Measurements from ENCODE around the gene DDX41. TPM values are rescaled to one million over a fixed set of nuclear protein-coding genes. Genes with fewer than 3 reads are reported as not detected.

DDX41 gene
- total and polyA plus RNA-seq, 2 donors (not counting 3 experiments of a cell fraction or from before 2014, with no cell fraction given) = 103 to 118 TPM

- H3K27me3 ChIP-seq (ENCODE audit: control insufficient read depth in 2 of 2, insufficient read depth in 2 of 2, low read length in 2 of 2) = no peaks in the 10 kb centered on the region
- H3K4me1 ChIP-seq (ENCODE audit: control insufficient read depth, extremely low read depth, insufficient read depth, low read length) = peaks cover 9% of the 10 kb centered on the region
- POLR2A ChIA-PET = no interaction called here
- no peaks in the 10 kb centered on the region for H3K9me3 ChIP-seq (replicated peaks; ENCODE audit: control insufficient read depth, insufficient read depth, low read length)
- H4K20me1 ChIP-seq (replicated peaks; ENCODE audit: control insufficient read depth, extremely low read depth, insufficient read depth, low read length) = no peaks in the 10 kb centered on the region
- dilution Hi-C loops (cut with MboI; ENCODE audit: extremely low pct_ligation_motif_present, low sequenced_read_pairs) (no loop called here), intact Hi-C loops (cut with micrococcal nuclease) (no loop called here)
- no peak overlapping the region for H3K4me3 ChIP-seq (replicated peaks in 1 of 3; ENCODE audit: insufficient read depth in 1 of 3, low read depth in 1 of 3, low read length in 3 of 3)
- H3K36me3 ChIP-seq (ENCODE audit: control insufficient read depth in 2 of 2, extremely low read depth in 1 of 2, insufficient read depth in 2 of 2, low read length in 2 of 2) = peaks cover 9 to 42% of the 10 kb centered on the region in 2 experiments
- no TSS peak for BruUV-seq (replicated peaks)
- no peak for DNase-seq (ENCODE audit: low read depth, low spot score)
- TF ChIP-seq FOS (IDR thresholded peaks at IDR 0.05; ENCODE audit: borderline replicate concordance, insufficient read depth, low read length) (no peak), EZH2 (IDR thresholded peaks at IDR 0.05; ENCODE audit: borderline replicate concordance, low read depth, low read length, severe bottlenecking) (no peak), MYC (IDR thresholded peaks at IDR 0.05; ENCODE audit: low read depth, low read length) (no peak), MAX (IDR thresholded peaks at IDR 0.05; ENCODE audit: insufficient read depth, insufficient read length) (no peak)
- no peak overlapping the region for H3K27ac ChIP-seq (ENCODE audit: insufficient read depth, low read depth, low read length)
- peaks cover 14% of the 10 kb centered on the region for H3K79me2 ChIP-seq (ENCODE audit: control insufficient read depth, insufficient read depth, low read length)
- no peak overlapping the region for H3K9ac ChIP-seq (replicated peaks; ENCODE audit: extremely low read depth, insufficient read depth, low read length)
- no peak overlapping the region for H2AFZ ChIP-seq (ENCODE audit: low read depth, low read length)
- H3K4me2 ChIP-seq (ENCODE audit: insufficient read depth, low read length) = no peak overlapping the region
- CTCF ChIA-PET = no interaction called here
- FAIRE-seq = no peak
- H3K9me1 ChIP-seq (replicated peaks; ENCODE audit: control insufficient read depth, extremely low read depth, insufficient read depth, low read length) = no peaks in the 10 kb centered on the region
Observed at GRCh38 chr5:177514541-177514940, 2.2 kb downstream of the DDX41 start.

GRCh38 chr5:177513500-177513899, 3.3 kb downstream of the DDX41 start:
- BruUV-seq (replicated peaks) = no TSS peak
- Histone ChIP-seq H3K4me1 (ENCODE audit: control insufficient read depth, extremely low read depth, insufficient read depth, low read length) (peaks cover 15% of the 10 kb centered on the region), H3K4me2 (ENCODE audit: insufficient read depth, low read length) (no peak overlapping the region), H3K27me3 (ENCODE audit: control insufficient read depth in 2 of 2, insufficient read depth in 2 of 2, low read length in 2 of 2) (no peaks in the 10 kb centered on the region), H2AFZ (ENCODE audit: low read depth, low read length) (no peak overlapping the region), H3K79me2 (ENCODE audit: control insufficient read depth, insufficient read depth, low read length) (peaks cover 14% of the 10 kb centered on the region), H4K20me1 (replicated peaks; ENCODE audit: control insufficient read depth, extremely low read depth, insufficient read depth, low read length) (no peaks in the 10 kb centered on the region), H3K9ac (replicated peaks; ENCODE audit: extremely low read depth, insufficient read depth, low read length) (no peak overlapping the region), H3K9me3 (replicated peaks; ENCODE audit: control insufficient read depth, insufficient read depth, low read length) (no peaks in the 10 kb centered on the region), H3K27ac (ENCODE audit: insufficient read depth, low read depth, low read length) (no peak overlapping the region), H3K4me3 (replicated peaks in 1 of 3; ENCODE audit: insufficient read depth in 1 of 3, low read depth in 1 of 3, low read length in 3 of 3) (no peak overlapping the region), H3K9me1 (replicated peaks; ENCODE audit: control insufficient read depth, extremely low read depth, insufficient read depth, low read length) (no peaks in the 10 kb centered on the region), H3K36me3 (ENCODE audit: control insufficient read depth in 2 of 2, extremely low read depth in 1 of 2, insufficient read depth in 2 of 2, low read length in 2 of 2) (peaks cover 9 to 42% of the 10 kb centered on the region in 2 experiments)
- FAIRE-seq = no peak
- CTCF ChIA-PET = no interaction called here
- no peak for DNase-seq (ENCODE audit: low read depth, low spot score)
- TF ChIP-seq GATA2 (IDR thresholded peaks at IDR 0.05; ENCODE audit: insufficient read depth, insufficient read length, low read depth, low read length) = no peak
- TF ChIP-seq JUN (IDR thresholded peaks at IDR 0.05; ENCODE audit: borderline replicate concordance, insufficient read depth, insufficient read length, low read depth) = no peak
- no peak for TF ChIP-seq MYC (IDR thresholded peaks at IDR 0.05; ENCODE audit: low read depth, low read length)
- TF ChIP-seq POLR2A (IDR thresholded peaks at IDR 0.05; ENCODE audit: low read depth, low read length) = no peak
- TF ChIP-seq FOS (IDR thresholded peaks at IDR 0.05; ENCODE audit: borderline replicate concordance, insufficient read depth, low read length) = no peak
- no peak for TF ChIP-seq EZH2 (IDR thresholded peaks at IDR 0.05; ENCODE audit: borderline replicate concordance, low read depth, low read length, severe bottlenecking)
- TF ChIP-seq MAX (IDR thresholded peaks at IDR 0.05; ENCODE audit: insufficient read depth, insufficient read length) = no peak
- no peak for TF ChIP-seq POLR2AphosphoS5 (IDR thresholded peaks at IDR 0.05; ENCODE audit: insufficient read depth, low read depth, low read length)
- no peak for TF ChIP-seq CTCF (IDR thresholded peaks at IDR 0.05; ENCODE audit: extremely low read depth in 1 of 2, insufficient read depth in 1 of 2, low read depth in 1 of 2, low read length in 2 of 2)
- dilution Hi-C loops (cut with MboI; ENCODE audit: extremely low pct_ligation_motif_present, low sequenced_read_pairs) = no loop called here
- POLR2A ChIA-PET = no interaction called here
- intact Hi-C loops (cut with micrococcal nuclease) = no loop called here

All from endothelial cell of umbilical vein (primary cell).